ENCODE data around the gene GNG12.

DNA sequence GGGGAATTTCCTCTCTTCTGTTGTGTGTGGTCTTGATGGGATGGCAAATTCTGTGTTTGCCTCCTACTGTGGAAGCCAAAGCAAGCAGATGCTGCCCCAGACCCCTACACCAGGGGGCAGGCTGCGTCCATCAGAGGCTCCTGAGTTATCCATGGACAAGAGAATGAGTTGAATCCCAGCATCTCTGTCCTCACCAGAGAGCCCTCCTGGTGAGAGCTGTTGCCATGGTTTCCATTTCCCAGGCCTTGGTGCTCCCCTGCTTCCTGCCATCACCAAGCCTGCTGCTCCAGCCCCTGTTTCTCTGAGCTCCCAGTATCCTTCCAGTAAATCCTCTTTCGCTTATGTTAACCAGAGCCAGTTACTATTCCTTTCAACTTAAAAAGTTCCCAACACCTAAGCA lies 20.4 kb upstream of the GNG12 start:
- TF ChIP-seq, protein P1, sequence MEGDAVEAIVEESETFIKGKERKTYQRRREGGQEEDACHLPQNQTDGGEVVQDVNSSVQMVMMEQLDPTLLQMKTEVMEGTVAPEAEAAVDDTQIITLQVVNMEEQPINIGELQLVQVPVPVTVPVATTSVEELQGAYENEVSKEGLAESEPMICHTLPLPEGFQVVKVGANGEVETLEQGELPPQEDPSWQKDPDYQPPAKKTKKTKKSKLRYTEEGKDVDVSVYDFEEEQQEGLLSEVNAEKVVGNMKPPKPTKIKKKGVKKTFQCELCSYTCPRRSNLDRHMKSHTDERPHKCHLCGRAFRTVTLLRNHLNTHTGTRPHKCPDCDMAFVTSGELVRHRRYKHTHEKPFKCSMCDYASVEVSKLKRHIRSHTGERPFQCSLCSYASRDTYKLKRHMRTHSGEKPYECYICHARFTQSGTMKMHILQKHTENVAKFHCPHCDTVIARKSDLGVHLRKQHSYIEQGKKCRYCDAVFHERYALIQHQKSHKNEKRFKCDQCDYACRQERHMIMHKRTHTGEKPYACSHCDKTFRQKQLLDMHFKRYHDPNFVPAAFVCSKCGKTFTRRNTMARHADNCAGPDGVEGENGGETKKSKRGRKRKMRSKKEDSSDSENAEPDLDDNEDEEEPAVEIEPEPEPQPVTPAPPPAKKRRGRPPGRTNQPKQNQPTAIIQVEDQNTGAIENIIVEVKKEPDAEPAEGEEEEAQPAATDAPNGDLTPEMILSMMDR (conservative IDR thresholded peaks at IDR 0.05) = peak; percentile 85
- no peak for TF ChIP-seq ZFX (IDR thresholded peaks at IDR 0.05)

Measured in C4-2B (cell line).